COLO829 (cell line): ENCODE results near the gene CELF5.
"Not testable (repeated sequence)": the region's sequence is repeated elsewhere in the genome, so short reads cannot be mapped to it uniquely, and the experiment has no call there.

Experiments used
- DNase-seq: peaks from one replicate; pipeline ENCODE4 v3.0.0; 2012; ENCODE audit warnings: low spot score

The CELF5 gene

GRCh38 chr19:3190470-3190770 lies 34.0 kb upstream of the CELF5 start:
- no peak for DNase-seq

GRCh38 chr19:3190921-3191805 lies 33.3 kb upstream of the CELF5 start:
- no peak for DNase-seq

GRCh38 chr19:3191806-3192104 lies 32.7 kb upstream of the CELF5 start:
- not testable (repeated sequence) for DNase-seq

- no peak for DNase-seq
These were observed 32.2 kb upstream of the CELF5 start for GRCh38 chr19:3192228-3192635.

- DNase-seq: no peak
These were observed 31.8 kb upstream of the CELF5 start for GRCh38 chr19:3192684-3193083.

GRCh38 chr19:3193256-3194105 lies 31.0 kb upstream of the CELF5 start:
- DNase-seq: no peak

- no peak for DNase-seq
These were observed 30.1 kb upstream of the CELF5 start for GRCh38 chr19:3194106-3195087.

- no peak for DNase-seq
These were observed 28.2 kb upstream of the CELF5 start for GRCh38 chr19:3196064-3196932.

GRCh38 chr19:3196933-3197205 lies 27.6 kb upstream of the CELF5 start:
- DNase-seq: no peak

- DNase-seq: no peak
These were observed 25.4 kb upstream of the CELF5 start for GRCh38 chr19:3198901-3199700.

GRCh38 chr19:3201072-3201700 lies 23.3 kb upstream of the CELF5 start:
- no peak for DNase-seq

- no peak for DNase-seq
These were observed 22.6 kb upstream of the CELF5 start for GRCh38 chr19:3201911-3202310.

- DNase-seq: no peak
These were observed 22.1 kb upstream of the CELF5 start for GRCh38 chr19:3202346-3202745.

- not testable (repeated sequence) for DNase-seq
These were observed 21.6 kb upstream of the CELF5 start for GRCh38 chr19:3202895-3203294.

- DNase-seq: no peak
These were observed 20.4 kb upstream of the CELF5 start for GRCh38 chr19:3203805-3204645.

- no peak for DNase-seq
These were observed 19.7 kb upstream of the CELF5 start for GRCh38 chr19:3204646-3205275.

- no peak for DNase-seq
These were observed 18.1 kb upstream of the CELF5 start for GRCh38 chr19:3206216-3206953.
